Stimulated activated CD4-positive, alpha-beta T cell treated with anti-CD3 and anti-CD28 coated beads, Interleukin-2, amount 100 ng/mL, for 24 hours (primary cell): Measurements from ENCODE around the gene GPR148.

Source experiments
- DNase-seq, 2 donors: peaks; one replicate each; pipeline ENCODE4 v3.0.0-alpha.2; 2020

GPR148 gene

GRCh38 chr2:130749641-130750040 is 20.8 kb downstream of the GPR148 start:
- DNase-seq = no peak

DNA sequence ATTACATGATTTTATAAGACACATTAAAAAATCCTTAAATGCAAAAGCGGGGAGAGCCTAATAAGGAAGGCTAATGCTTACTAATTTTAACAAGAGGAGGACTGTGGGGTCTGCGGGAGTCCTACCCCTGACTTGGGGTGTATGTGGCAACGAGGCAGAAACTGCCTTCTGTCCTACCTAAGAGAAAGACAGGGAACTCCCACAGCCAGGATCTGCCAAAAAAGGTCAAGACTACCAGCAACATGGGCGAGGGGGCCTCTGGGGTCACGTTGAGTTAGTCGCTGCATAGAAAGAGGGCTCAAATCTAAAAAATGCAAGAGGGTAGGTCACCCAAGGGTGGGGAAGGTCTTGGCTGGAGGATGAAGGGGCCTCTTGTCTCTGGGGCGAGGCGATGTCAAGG is 25.9 kb downstream of the GPR148 start:
- DNase-seq = no peak

GRCh38 chr2:130755256-130756052 is 26.6 kb downstream of the GPR148 start, which contains the start of gene AMER3:
Gene AMER3 (plus strand): TSS chr2:130755540. CDS start chr2:130762073, 6,533 bp downstream.
- DNase-seq = no peak

GRCh38 chr2:130756053-130756873 is 27.4 kb downstream of the GPR148 start:
- peak in 1 of 2 donors; percentile 24 for DNase-seq

DNA sequence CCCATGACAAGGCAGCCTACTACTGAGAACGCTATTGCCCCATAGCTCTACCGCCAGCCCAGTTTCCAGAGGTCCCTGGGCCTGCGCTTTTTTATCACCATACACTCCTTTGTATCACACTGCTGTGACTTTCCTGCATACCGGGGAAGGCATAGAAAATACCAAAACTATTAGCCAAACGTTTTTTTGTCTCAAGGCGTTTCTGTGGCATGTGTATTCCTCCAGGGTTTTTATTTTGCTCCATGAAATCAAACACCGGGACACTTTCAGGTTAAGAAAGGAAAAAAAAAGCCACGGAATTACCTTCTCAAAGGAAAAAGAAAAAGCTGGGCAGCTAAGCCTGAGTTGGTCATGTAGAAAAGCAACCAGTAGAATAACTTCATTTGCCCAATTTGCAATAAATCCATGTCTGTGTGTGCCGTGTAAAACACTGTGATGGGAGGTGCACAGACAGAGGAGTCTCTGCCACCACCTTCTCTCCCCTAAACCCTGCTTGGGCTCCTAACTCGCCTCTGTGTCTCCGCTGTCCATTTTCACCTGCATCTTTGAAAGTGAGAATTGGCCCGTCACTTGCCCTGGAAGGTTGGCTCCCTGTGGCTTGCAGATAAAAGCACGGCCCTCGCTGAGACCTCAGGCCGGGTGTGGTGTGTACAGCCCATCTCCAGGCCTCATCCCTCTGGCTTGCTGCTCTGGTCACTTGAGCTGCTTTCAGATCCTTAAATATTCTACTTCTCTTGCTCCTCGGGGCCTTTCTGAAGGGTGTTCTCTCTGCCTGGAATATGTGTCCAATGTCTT is 28.2 kb downstream of the GPR148 start:
- DNase-seq = no peak

- no peak for DNase-seq
These were observed 31.3 kb downstream of the GPR148 start for GRCh38 chr2:130759906-130760753.

- DNase-seq = no peak
These were observed 32.2 kb downstream of the GPR148 start for GRCh38 chr2:130760754-130761751.

DNA sequence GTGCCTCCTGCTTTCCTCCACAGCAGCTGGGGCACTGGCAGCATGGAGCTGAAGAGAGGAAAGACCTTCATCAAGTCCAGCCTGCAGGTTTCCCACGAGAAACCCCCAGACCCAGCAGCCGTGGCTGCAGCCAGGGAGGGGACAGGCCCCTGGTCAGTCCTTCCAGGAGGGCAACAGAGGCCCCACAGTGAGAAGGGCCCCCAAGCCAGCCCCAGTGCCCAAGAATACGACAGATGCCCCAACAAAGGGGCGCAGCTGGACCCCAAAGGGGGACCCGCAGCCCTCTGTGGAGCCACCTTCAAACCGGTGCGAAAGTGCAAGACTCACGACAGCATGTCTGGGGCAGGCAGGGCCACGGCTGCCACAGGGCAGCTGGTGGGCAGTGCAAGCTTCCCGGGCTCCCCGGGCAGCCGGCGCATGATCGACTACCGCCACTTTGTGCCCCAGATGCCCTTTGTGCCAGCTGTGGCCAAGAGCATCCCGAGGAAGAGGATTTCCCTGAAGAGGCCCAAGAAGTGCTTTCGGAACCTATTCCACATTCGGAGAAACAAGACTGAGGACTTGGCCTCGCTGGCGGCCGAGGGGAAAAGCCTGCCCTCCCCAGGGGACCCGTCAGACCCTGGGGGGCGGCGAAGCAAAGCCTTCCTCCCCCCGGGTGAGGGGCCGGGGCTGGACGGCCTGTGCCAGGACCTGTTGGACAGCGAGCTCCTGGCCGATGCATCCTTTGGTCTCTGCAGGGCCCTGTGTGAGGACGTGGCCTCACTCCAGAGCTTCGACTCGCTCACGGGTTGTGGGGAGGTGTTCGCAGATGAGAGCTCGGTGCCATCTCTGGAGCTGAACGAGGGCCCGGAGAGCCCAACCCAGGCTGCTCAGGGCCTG is 33.4 kb downstream of the GPR148 start:
- no peak for DNase-seq

- no peak for DNase-seq
These were observed 34.1 kb downstream of the GPR148 start for GRCh38 chr2:130762910-130763385.

DNA sequence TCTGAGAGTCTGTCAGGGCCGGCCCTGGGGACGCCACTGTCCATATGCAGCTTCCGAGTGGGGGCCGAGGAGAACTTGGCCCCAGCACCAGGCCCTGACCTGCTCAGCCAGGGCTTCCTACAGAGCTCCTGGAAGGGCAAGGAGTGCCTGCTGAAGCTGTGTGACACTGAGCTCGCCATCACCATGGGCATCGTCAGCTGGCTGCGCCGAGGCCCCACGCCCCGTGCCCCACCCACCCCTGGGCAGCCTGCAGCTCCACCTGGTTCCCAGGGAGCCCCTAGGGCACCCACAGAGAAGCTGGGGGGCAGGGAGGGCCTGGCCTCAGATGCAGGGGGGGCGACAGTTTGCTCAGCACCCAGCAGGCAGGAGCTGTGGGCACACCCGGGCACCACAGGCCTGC is 34.5 kb downstream of the GPR148 start:
- DNase-seq = no peak

DNA sequence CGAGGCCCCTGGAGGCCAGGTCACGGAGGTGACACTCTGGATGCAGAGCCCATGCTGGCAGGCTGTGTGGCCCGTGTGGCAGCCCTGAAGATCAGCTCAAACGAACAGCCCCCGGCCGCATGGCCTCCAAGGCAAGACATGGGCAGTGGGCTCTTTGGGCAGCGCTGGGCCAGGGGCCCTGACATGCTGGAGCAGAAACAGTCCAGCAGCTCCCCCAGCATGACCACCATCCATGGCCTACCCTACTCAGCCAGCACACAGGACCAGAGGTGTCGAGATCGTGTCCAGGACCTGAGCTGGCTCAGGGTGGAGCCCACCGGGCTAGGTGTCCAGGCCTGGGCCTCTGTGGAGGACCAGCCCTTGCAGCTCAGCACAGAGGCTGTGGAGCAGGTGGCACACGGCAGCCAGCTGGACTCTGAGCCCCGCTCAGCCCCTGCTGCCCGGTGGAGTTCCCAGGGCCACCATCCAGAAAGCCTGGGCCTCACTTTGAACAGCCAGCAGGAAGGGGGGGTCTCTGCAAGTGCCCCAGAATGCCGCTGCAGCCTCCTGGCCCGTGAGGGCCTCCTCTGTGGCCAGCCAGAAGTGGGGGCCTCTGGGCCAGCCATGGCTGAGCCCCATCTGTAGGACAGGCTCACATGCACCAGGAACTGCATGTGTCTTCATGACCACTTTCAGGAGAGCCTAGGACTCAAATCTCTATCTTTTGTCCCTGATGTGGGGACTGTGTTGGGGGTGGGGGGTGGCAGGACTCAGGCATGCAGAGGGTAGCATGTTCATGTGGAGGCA is 35.4 kb downstream of the GPR148 start:
- no peak for DNase-seq

DNA sequence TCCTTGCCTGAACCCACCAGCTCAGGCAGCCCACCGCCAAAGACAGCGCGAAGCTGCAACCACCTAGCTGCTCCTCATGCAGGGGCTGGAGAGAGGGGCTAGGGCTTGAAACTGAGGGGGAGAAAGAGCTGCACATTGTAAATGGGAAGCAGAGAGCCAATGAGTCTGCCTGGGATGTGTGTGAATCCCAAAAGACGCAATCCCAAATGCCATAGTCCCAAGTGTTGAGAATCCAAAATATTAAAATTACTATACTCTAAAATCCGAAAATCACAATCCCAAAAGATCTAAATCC is 35.9 kb downstream of the GPR148 start:
- no peak for DNase-seq

DNA sequence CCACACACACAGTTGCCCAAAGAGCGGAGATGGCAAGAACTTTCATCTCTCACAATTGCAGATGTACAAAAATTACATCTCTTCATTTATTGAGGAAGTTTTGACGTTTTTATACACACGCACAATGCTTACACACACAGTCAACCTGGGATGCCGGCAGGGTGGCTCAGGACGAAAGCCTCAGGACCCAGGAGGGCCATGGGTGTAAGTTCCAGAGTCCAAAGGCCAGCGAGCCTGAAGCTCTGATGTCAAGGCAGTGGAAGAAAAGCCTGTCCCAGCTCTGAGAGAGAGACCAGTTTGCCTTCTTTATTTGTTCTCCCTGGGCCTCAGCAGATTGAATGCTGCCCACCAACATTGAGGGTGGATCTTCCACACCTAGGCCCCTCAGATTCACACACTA is 36.6 kb downstream of the GPR148 start:
- no peak for DNase-seq

DNA sequence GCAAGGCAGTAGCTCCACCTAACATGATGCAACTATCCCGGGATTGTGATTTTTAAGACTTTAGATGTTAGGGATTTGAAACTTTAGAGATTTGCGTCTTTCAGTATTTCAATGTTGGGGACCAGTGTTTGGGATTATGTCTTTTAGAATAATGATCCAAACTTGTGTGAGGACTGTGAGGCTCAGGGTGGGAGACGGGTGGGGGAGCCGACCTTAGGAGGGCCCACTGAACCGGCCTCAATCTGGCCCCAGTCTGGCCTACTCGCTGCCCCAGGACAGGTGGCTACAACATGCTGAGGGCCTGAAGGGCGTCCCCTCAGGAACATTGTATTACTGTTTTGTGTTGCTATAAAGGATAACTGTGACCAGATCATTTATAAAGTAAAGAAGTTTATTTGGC is 37.2 kb downstream of the GPR148 start:
- no peak for DNase-seq

DNA sequence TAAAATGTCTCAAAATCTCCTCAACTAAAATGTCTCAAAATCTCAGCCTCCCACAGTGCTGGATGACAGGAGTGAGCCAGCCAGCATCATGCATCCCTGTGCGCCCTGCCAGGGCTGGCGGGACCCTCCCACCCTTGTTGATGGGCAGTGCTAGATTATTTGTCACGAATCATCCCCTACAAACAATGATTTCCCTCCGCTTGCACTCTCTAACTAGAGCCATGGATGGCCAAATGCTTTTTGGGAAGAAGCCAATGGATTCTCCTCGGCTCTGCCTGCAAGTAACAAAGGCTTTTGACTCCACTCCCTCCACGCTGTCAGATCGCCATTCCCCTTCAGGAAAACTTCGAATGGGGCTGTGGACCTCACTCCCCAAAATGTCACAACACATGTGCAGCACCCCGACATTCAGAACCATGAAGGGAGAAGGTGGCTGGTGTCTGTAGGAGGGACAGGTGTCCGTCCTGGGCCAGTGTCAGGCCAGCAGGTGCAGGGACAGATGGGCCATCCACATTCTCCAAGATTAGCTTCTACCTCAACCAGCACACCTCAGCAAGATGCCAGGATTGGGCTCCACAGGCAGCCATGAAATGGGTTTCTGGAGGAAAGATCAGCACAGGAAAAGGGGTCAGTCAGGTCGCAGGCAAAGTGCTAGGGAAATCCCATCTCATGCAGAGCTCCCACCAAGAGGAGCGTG is 38.0 kb downstream of the GPR148 start:
- no peak for DNase-seq

DNA sequence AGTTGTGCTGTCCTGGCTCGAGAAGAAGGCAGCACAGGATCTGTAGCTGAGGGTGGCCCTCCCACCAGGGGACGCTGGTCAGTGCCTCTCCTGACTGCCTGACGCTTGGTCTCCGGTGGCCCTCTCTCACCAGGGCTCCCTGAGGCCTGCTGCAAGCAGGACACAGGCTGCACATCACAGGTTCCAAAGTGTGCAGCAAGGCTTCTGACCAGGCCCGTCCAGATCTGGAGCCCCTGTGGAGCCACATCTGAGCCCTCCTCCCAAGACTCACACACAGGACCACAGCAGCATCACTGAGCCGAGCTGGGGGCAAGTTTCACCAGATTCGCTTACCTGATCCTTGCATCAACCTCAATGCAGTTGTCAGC is 38.5 kb downstream of the GPR148 start:
- DNase-seq = no peak

- no peak for DNase-seq
These were observed 39.5 kb downstream of the GPR148 start for GRCh38 chr2:130768191-130768855.

DNA sequence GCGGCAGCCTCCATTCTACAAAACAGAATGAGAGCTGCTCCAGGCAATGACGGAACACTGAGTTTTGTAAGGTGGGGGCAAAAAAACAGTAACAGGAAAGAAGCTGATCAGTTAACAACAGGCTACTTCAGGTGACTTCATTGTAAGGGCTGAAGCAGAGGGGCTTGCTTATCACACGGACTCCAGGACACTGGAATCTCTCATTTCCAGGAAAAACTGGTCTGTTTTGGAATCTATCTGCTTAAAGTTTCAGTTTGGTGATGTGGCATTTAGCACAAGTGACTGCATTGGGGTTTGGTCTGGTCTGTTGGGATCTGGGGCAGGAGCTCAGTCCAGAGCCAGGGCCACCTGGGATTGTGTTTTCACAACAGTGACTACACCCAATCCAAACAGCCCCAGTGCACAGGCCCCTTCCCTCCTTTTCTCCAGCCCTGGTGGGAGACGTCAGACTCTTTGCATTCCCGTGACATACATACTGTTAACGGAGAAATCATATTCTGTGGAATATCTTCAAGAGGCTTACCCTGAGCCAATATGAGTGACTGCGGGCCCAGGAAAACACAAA is 40.6 kb downstream of the GPR148 start:
- DNase-seq = no peak
